Measurements from ENCODE around the gene UBQLN1. TPM values are rescaled to one million over a fixed set of nuclear protein-coding genes. Genes with fewer than 3 reads are reported as not detected.

UBQLN1 gene
- polyA plus RNA-seq, 1 of the 3 experiments (the other 2 are of a cell fraction) = 60.3 TPM

GRCh38 chr9:83715221-83715620, 7.5 kb upstream of the UBQLN1 start:
- Histone ChIP-seq H2AFZ (ENCODE audit: low read depth) (no peak overlapping the region), H3K4me1 (ENCODE audit: control insufficient read depth in 1 of 2, insufficient read depth in 2 of 2, low read depth in 1 of 2, low read length in 1 of 2) (no peaks in the 10 kb centered on the region), H3K4me3 (ENCODE audit: low read depth in 2 of 2, low read length in 1 of 2) (no peak overlapping the region), H3K27me3 (ENCODE audit: insufficient read depth) (no peaks in the 10 kb centered on the region), H3K27ac (ENCODE audit: low read depth in 2 of 2, low read length in 1 of 2) (no peak overlapping the region), H3K9me3 (no peaks in the 10 kb centered on the region), H3F3A (replicated peaks; ENCODE audit: insufficient read depth) (no peaks in the 10 kb centered on the region), H3K9ac (no peak overlapping the region), H3K9me2 (no peaks in the 10 kb centered on the region), H3K4me2 (no peak overlapping the region), H3K79me2 (ENCODE audit: insufficient read depth) (no peaks in the 10 kb centered on the region), H3K36me3 (replicated peaks in 1 of 2; ENCODE audit: control insufficient read depth in 1 of 2, insufficient read depth in 2 of 2, low read length in 1 of 2) (no peaks in the 10 kb centered on the region), H4K20me1 (ENCODE audit: insufficient read depth) (no peaks in the 10 kb centered on the region)
- TF ChIP-seq IRF3 (IDR thresholded peaks at IDR 0.05; ENCODE audit: low read depth, low read length) = no peak
- TF ChIP-seq SIN3A (IDR thresholded peaks at IDR 0.05; ENCODE audit: borderline replicate concordance, low read depth, low read length) = no peak
- TF ChIP-seq JUND (IDR thresholded peaks at IDR 0.05) = no peak
- TF ChIP-seq MXI1 (IDR thresholded peaks at IDR 0.05; ENCODE audit: low read depth, low read length) = no peak
- TF ChIP-seq EZH2phosphoT487 (IDR thresholded peaks at IDR 0.05; ENCODE audit: borderline replicate concordance, low read depth) = no peak
- TF ChIP-seq FOSL2 (IDR thresholded peaks at IDR 0.05; ENCODE audit: borderline replicate concordance, low read depth) = no peak
- TF ChIP-seq USF1 (IDR thresholded peaks at IDR 0.05; ENCODE audit: borderline replicate concordance, low read depth) = no peak
- TF ChIP-seq RCOR1 (IDR thresholded peaks at IDR 0.05; ENCODE audit: low read length) = no peak
- no peak for TF ChIP-seq POLR2AphosphoS5 (IDR thresholded peaks at IDR 0.05; ENCODE audit: low read depth, low read length)
- TF ChIP-seq SMC3 (IDR thresholded peaks at IDR 0.05; ENCODE audit: low read depth, low read length) = no peak
- TF ChIP-seq ELF1 (IDR thresholded peaks at IDR 0.05) = no peak
- no peak for TF ChIP-seq NFIC (IDR thresholded peaks at IDR 0.05; ENCODE audit: borderline replicate concordance)
- no peak for TF ChIP-seq RAD21 (IDR thresholded peaks at IDR 0.05; ENCODE audit: low read length)
- TF ChIP-seq REST (IDR thresholded peaks at IDR 0.05; ENCODE audit: low read depth, low read length) = no peak
- no peak for TF ChIP-seq RFX5 (IDR thresholded peaks at IDR 0.05; ENCODE audit: low read length)
- no peak for TF ChIP-seq CHD2 (IDR thresholded peaks at IDR 0.05; ENCODE audit: low read length, partially characterized antibody)
- TF ChIP-seq GABPA (IDR thresholded peaks at IDR 0.05; ENCODE audit: low read depth) = no peak
- TF ChIP-seq TCF12 (IDR thresholded peaks at IDR 0.05) = no peak
- POLR2A ChIA-PET = no interaction called here
- CTCF ChIA-PET = interaction anchor here (1.3 kb wide), 1 partner anchor 66 kb away, joined by 5 read pairs; no protein-coding TSS in a partner anchor
- 72% methylated on average over 1 of the region's 1 CpG for WGBS (ENCODE audit: low lambda C conversion rate)
- no peak for DNase-seq
